HG02973 (cell line): Measurements from ENCODE around the gene MBNL1.

Experiments
- ATAC-seq: cut with Tn5 transposase; IDR thresholded peaks from one replicate; pipeline ENCODE4 v1.9.1; 2021; ENCODE audit warnings: moderate library complexity; ENCODE audit not compliant: unreplicated experiment

Gene MBNL1

GRCh38 chr3:152271501-152272236 is 2.9 kb downstream of the MBNL1 start:
- no peak for ATAC-seq

- no peak for ATAC-seq
Measured at GRCh38 chr3:152272771-152273242, 4.1 kb downstream of the MBNL1 start.

GRCh38 chr3:152276681-152277080 is 8.0 kb downstream of the MBNL1 start:
- no peak for ATAC-seq

GRCh38 chr3:152277198-152277597 is 8.5 kb downstream of the MBNL1 start:
- ATAC-seq = no peak

GRCh38 chr3:152278756-152279427 is 10.2 kb downstream of the MBNL1 start:
- no peak for ATAC-seq

GRCh38 chr3:152279479-152279878 is 10.8 kb downstream of the MBNL1 start:
- no peak for ATAC-seq

GRCh38 chr3:152280539-152280938 is 11.8 kb downstream of the MBNL1 start:
- ATAC-seq = no peak

GRCh38 chr3:152281133-152281713 is 12.5 kb downstream of the MBNL1 start:
- peak; percentile 78 for ATAC-seq

GRCh38 chr3:152282813-152283212 is 14.1 kb downstream of the MBNL1 start:
- ATAC-seq = no peak

GRCh38 chr3:152283492-152284381 is 15.0 kb downstream of the MBNL1 start:
- ATAC-seq = no peak

- ATAC-seq = no peak
Measured at GRCh38 chr3:152284906-152285305, 16.2 kb downstream of the MBNL1 start.

GRCh38 chr3:152285509-152285908 is 16.8 kb downstream of the MBNL1 start:
- ATAC-seq = no peak

GRCh38 chr3:152287898-152288576 is 19.3 kb downstream of the MBNL1 start:
- no peak for ATAC-seq

- no peak for ATAC-seq
Measured at GRCh38 chr3:152288681-152289080, 20.0 kb downstream of the MBNL1 start.

- ATAC-seq = no peak
Measured at GRCh38 chr3:152289708-152290107, 21.0 kb downstream of the MBNL1 start.

GRCh38 chr3:152290374-152290773 is 21.6 kb downstream of the MBNL1 start:
- no peak for ATAC-seq

GRCh38 chr3:152291238-152291637 is 22.5 kb downstream of the MBNL1 start:
- ATAC-seq = no peak

GRCh38 chr3:152291649-152292066 is 22.9 kb downstream of the MBNL1 start:
- ATAC-seq = no peak

- ATAC-seq = no peak
Measured at GRCh38 chr3:152292366-152292765, 23.6 kb downstream of the MBNL1 start.

- no peak for ATAC-seq
Measured at GRCh38 chr3:152293347-152294006, 24.7 kb downstream of the MBNL1 start.
